ENCODE results near the gene OR11H6. TPM values are rescaled to one million over a fixed set of nuclear protein-coding genes. Genes with fewer than 3 reads are reported as not detected.
"Not testable (repeated sequence)": the region's sequence is repeated elsewhere in the genome, so short reads cannot be mapped to it uniquely, and the experiment has no call there.

Gene OR11H6
- total RNA-seq, 1 donor from 2014 or later: not detected

DNA sequence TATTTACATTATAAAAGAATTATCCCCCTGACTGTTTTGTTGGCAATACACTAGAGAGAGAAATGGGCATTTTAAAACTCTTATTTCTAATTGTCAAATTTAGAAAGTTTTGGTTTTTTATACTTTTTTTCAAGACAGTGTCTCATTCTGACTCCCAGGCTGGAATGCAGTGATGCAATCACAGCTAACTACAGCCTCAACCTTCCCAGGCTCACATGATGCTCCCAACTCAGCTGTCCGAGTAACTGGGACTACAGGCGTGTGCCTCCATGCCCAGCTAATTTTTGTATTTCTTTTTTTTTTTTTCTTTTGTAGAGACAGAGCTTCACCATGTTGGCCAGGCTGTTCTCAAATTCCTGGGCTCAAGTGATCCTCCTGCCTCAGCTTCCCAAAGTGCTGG lies 8.3 kb upstream of the OR11H6 start:
- H3K9me3 ChIP-seq: no peaks in the 10 kb centered on the region
- TF ChIP-seq, protein P1, sequence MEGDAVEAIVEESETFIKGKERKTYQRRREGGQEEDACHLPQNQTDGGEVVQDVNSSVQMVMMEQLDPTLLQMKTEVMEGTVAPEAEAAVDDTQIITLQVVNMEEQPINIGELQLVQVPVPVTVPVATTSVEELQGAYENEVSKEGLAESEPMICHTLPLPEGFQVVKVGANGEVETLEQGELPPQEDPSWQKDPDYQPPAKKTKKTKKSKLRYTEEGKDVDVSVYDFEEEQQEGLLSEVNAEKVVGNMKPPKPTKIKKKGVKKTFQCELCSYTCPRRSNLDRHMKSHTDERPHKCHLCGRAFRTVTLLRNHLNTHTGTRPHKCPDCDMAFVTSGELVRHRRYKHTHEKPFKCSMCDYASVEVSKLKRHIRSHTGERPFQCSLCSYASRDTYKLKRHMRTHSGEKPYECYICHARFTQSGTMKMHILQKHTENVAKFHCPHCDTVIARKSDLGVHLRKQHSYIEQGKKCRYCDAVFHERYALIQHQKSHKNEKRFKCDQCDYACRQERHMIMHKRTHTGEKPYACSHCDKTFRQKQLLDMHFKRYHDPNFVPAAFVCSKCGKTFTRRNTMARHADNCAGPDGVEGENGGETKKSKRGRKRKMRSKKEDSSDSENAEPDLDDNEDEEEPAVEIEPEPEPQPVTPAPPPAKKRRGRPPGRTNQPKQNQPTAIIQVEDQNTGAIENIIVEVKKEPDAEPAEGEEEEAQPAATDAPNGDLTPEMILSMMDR (IDR thresholded peaks at IDR 0.05): no peak
- no peak for DNase-seq
- ATAC-seq: no peak
- H3K27me3 ChIP-seq: no peaks in the 10 kb centered on the region
- H3K27ac ChIP-seq: no peak overlapping the region
- H3K4me3 ChIP-seq: no peak overlapping the region
- intact Hi-C loops (cut with DNase I): no loop called here
- H3K4me1 ChIP-seq: no peaks in the 10 kb centered on the region
- H3K36me3 ChIP-seq: no peaks in the 10 kb centered on the region

DNA sequence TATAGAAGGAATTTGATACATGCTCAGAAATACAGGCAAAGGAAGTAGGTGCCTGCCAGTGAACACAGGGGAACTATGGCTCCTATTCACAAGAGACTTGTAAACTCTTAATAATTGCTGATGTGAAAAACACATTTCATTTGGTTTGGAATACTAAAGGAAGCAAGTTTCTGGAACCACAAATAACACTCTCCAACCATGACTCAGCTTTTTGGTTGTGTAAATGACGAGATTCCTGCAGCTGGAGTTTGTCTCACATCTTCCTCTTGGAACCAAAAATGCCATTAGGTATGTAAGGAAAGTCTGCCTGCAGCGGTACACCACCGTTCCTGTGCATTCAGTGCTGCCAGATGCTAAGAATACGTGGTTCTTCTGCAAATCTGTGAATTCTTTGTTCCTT lies 4.5 kb upstream of the OR11H6 start:
- ATAC-seq (no peak), DNase-seq (no peak)
- TF ChIP-seq, protein P1 (IDR thresholded peaks at IDR 0.05): no peak
- no peaks in the 10 kb centered on the region for H3K36me3 ChIP-seq
- H3K9me3 ChIP-seq: no peaks in the 10 kb centered on the region
- intact Hi-C loops (cut with DNase I): no loop called here
- no peaks in the 10 kb centered on the region for H3K27me3 ChIP-seq
- no peak overlapping the region for H3K4me3 ChIP-seq
- no peak overlapping the region for H3K27ac ChIP-seq
- H3K4me1 ChIP-seq: no peaks in the 10 kb centered on the region

DNA sequence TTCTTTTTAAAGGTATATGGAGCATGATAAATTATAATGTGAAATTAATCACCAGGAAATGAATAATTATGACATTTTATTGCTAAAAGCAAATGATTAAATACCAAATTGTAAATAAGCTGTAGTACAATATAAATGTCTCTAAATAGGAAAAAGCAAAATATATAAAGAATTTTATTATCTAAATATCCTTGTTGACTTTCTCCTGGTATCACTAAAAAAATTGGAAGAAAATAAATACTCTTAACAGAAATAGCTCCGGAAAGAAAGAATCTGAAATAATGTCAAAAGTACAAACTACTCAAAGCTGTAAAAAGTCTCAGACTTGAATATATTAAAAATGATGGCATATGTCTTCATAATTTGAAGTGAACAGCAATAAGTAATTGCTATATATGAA lies 5.2 kb downstream of the OR11H6 start, which contains the start of gene OR11H7:
TSS of gene OR11H7 (plus strand) at position 301 of the 400 bp plus-strand sequence.
- H3K9me3 ChIP-seq: no peaks in the 10 kb centered on the region
- TF ChIP-seq, protein P1 (IDR thresholded peaks at IDR 0.05): no peak
- no peaks in the 10 kb centered on the region for H3K4me1 ChIP-seq
- no peaks in the 10 kb centered on the region for H3K36me3 ChIP-seq
- intact Hi-C loops (cut with DNase I): no loop called here
- ATAC-seq (no peak), DNase-seq (no peak)
- H3K4me3 ChIP-seq: no peak within 1 kb of the TSS
- H3K27ac ChIP-seq: no peak within 1 kb of the TSS
- no peaks in the 10 kb centered on the region for H3K27me3 ChIP-seq

DNA sequence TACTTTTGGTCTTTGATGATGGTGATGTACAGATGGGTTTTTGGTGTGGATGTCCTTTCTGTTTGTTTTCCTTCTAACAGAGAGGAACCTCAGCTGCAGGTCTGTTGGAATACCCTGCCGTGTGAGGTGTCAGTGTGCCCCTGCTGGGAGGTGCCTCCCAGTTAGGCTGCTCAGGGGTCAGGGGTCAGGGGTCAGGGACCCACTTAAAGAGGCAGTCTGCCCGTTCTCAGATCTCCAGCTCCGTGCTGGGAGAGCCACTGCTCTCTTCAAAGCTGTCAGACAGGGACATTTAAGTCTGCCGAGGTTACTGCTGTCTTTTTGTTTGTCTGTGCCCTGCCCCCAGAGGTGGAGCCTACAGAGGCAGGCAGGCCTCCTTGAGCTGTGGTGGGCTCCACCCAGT lies 11.9 kb downstream of the OR11H6 start:
- H3K4me3 ChIP-seq; intact Hi-C loops (cut with DNase I): not testable (repeated sequence)

DNA sequence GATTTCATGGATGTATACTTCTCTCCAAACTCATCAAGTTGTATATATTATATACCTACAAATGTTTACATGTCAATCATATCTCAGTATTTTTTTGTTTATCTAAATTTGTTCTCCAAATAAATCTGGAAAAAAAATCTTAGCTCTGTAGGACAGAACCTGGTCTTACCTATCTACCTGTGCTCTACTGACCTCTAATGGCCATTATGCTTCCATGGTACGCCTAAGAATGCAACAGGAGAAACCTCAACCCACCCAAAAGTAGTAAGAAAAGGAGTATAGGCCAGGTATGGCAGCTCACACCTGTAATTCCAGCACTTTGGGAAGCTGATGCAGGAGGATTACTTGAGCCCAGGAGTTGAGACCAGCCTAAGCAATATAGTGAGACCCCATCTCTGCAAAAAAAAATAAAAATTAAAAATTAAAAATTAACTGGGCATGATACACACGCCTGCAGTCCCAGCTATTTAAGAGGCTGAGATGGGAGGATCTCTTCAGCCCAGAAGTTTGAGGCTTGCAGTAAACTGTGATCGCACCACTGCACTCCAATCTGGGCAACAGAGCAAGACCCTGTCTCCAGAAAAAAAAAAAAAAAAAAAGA lies 24.2 kb downstream of the OR11H6 start:
- ATAC-seq: peak; percentile 36
- intact Hi-C loops (cut with DNase I): no loop called here
- H3K36me3 ChIP-seq: no peaks in the 10 kb centered on the region
- H3K27me3 ChIP-seq: no peaks in the 10 kb centered on the region
- TF ChIP-seq, protein P1 (IDR thresholded peaks at IDR 0.05): peak; percentile 16
- no peaks in the 10 kb centered on the region for H3K4me1 ChIP-seq
- H3K27ac ChIP-seq: no peak overlapping the region
- DNase-seq: no peak
- H3K4me3 ChIP-seq: no peak overlapping the region
- H3K9me3 ChIP-seq: no peaks in the 10 kb centered on the region

More for the DNA sequence above, 11.9 kb downstream of the OR11H6 start:
- H3K36me3 ChIP-seq, ATAC-seq, H3K9me3 ChIP-seq, H3K4me1 ChIP-seq, H3K27ac ChIP-seq, DNase-seq, H3K27me3 ChIP-seq: not testable (repeated sequence)

DNA sequence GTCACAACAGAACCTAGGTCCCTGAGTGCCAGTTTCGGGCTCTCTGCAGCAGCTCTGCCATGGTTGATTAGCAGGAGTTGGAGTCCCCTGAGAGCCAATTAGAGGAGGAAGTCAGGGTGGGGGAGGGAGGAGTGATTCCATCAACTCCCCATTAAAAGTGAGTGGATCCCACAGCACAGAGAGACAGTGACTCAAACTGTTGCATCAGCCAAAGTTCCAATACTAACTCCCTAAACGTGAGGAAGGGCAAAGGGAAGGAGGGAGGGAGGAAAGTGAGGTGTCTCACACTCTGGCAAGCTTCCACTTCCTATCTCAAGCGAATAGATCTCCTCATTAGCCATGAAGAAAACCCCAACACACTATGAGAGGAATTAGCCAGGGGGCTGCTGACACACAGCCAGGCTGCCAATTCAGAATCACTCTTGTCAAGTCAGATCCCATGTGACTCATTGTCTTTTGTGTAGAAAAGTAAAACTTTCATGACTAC lies 39.2 kb downstream of the OR11H6 start:
- H3K27ac ChIP-seq: no peak overlapping the region
- H3K9me3 ChIP-seq: no peaks in the 10 kb centered on the region
- H3K36me3 ChIP-seq: no peaks in the 10 kb centered on the region
- TF ChIP-seq, protein P1 (IDR thresholded peaks at IDR 0.05): no peak
- H3K4me3 ChIP-seq: no peak overlapping the region
- H3K4me1 ChIP-seq: no peaks in the 10 kb centered on the region
- ATAC-seq: no peak
- DNase-seq: no peak
- intact Hi-C loops (cut with DNase I): no loop called here
- no peaks in the 10 kb centered on the region for H3K27me3 ChIP-seq

DNA sequence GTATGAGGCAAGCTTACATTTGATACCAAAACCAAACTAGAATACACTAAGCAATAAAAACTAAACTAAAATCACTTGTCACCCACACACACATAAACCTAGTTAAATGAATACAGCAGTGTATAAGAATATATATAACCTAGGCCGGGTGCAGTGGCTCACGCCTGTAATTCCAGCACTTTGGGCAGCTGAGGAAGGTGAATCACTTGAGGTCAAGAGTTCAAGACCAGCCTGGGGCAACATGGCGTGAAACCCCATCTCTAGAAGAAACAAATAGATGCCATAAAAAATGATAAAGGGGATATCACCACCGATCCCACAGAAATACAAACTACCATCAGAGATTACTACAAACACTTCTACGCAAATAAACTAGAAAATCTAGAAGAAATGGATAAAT lies 40.9 kb downstream of the OR11H6 start:
- intact Hi-C loops (cut with DNase I); H3K4me1 ChIP-seq; H3K27ac ChIP-seq; ATAC-seq; H3K36me3 ChIP-seq; H3K27me3 ChIP-seq; DNase-seq; H3K9me3 ChIP-seq; H3K4me3 ChIP-seq: not testable (repeated sequence)

All from upper lobe of right lung (tissue), 1 donor.